HCT116 (cell line): ENCODE data around the gene ALG2. TPM values are rescaled to one million over a fixed set of nuclear protein-coding genes. Genes with fewer than 3 reads are reported as not detected.

Experiments
- ATAC-seq: fragments of 200-7000 bp; cut with Tn5 transposase; 2 replicates; pipeline ENCODE4 v1.9.1; 2020; ENCODE audit warnings: mild to moderate bottlenecking, moderate library complexity
- BruUV-seq: library from RNA; stranded (reverse); fragments of 400-500 nt; replicated peaks from 2 replicates; lab custom pipeline; 2021; lab: Mats Ljungman, UMichigan
- CTCF ChIA-PET: fragments of 300-600 bp; sonication (Branson Sonifier 250); formaldehyde crosslinking; loops from one replicate; lab custom pipeline; 2021; ENCODE audit warnings: antibody characterized with exemption; lab: Charles Lee
- POLR2A ChIA-PET: fragments of 300-600, 350-600 bp; sonication (Branson Sonifier 250); formaldehyde crosslinking; loops from one replicate; lab custom pipeline; 2021; ENCODE audit warnings: antibody characterized with exemption; lab: Charles Lee
- RAD21 ChIA-PET, 2 experiments: fragments of 300-600 bp; sonication (Branson Sonifier 250); formaldehyde crosslinking; loops; one replicate each; lab custom pipeline; 2023; ENCODE audit warnings: low total read pairs in 2 of 2; ENCODE audit not compliant: uncharacterized antibody in 2 of 2, unreplicated experiment in 2 of 2, low non-redundant PET in 1 of 2; lab: Charles Lee
- DNase-seq: peaks from one replicate; pipeline ENCODE4 v3.0.0-alpha.2; 2010; ENCODE audit warnings: low read depth, low spot score
- H2AFZ ChIP-seq: fragments of 200-600 bp; shearing (Covaris generic), sonication (generic); 2 replicates; pipeline ENCODE4 v1.6.1; 2017; ENCODE audit warnings: low read depth, mixed run types, mixed read lengths, antibody characterized with exemption, low read length; ENCODE audit not compliant: poor library complexity, severe bottlenecking
- H3K27ac ChIP-seq: 2 replicates; pipeline ENCODE4 v1.5.1; 2012; ENCODE audit warnings: low read depth, low read length
- H3K27me3 ChIP-seq: fragments of 200-600 bp; sonication (generic); 2 replicates; pipeline ENCODE4 v1.6.1; 2016; ENCODE audit warnings: mixed run types, low read length, mixed read lengths; ENCODE audit not compliant: insufficient read depth
- H3K36me3 ChIP-seq, 2 experiments: fragments of 200-500 bp in 1 of 2; fragments of 200-600 bp in 1 of 2; sonication (Bioruptor generic) in 1 of 2; sonication (generic) in 1 of 2; 2 replicates each; pipeline versions ENCODE4 v1.5.1 to v1.6.1; 2014 to 2016; ENCODE audit warnings: low read length in 2 of 2, inconsistent platforms in 1 of 2, mixed read lengths in 1 of 2, mixed run types in 1 of 2; ENCODE audit not compliant: insufficient read depth in 2 of 2, control insufficient read depth in 1 of 2
- H3K4me1 ChIP-seq, 2 experiments: fragments of 200-600 bp in 1 of 2; sonication (generic) in 1 of 2; 2 replicates each; pipeline versions ENCODE4 v1.5.1 to v1.6.1; 2012 to 2017; ENCODE audit warnings: low read length in 2 of 2, inconsistent platforms in 1 of 2, mild to moderate bottlenecking in 1 of 2, mixed read lengths in 1 of 2, mixed run types in 1 of 2, moderate library complexity in 1 of 2; ENCODE audit not compliant: insufficient read depth in 2 of 2, control insufficient read depth in 1 of 2
- H3K4me2 ChIP-seq: fragments of 200-600 bp; sonication (generic); 2 replicates; pipeline ENCODE4 v1.6.1; 2017; ENCODE audit warnings: mixed run types, low read length, mixed read lengths
- H3K4me3 ChIP-seq, 2 experiments: fragments of 200-600 bp in 1 of 2; sonication (generic) in 1 of 2; replicated peaks in 1 of 2; 2 replicates each; pipeline ENCODE4 v1.5.1; 2011 to 2016; ENCODE audit warnings: low read length in 2 of 2, control low read depth in 1 of 2, low read depth in 1 of 2, mild to moderate bottlenecking in 1 of 2, mixed read lengths in 1 of 2, mixed run types in 1 of 2
- H3K79me2 ChIP-seq: fragments of 200-600 bp; sonication (generic); 2 replicates; pipeline ENCODE4 v1.6.1; 2017; ENCODE audit warnings: mild to moderate bottlenecking, mixed run types, low read length, moderate library complexity, mixed read lengths; ENCODE audit not compliant: insufficient read depth
- H3K9ac ChIP-seq: fragments of 200-600 bp; sonication (generic); 2 replicates; pipeline ENCODE4 v1.6.1; 2016; ENCODE audit warnings: low read length, mixed read lengths
- H3K9me2 ChIP-seq: fragments of 200-600 bp; sonication (generic), shearing (Covaris generic); 2 replicates; pipeline ENCODE4 v1.6.1; 2017; ENCODE audit warnings: mixed run types, mild to moderate bottlenecking, moderate library complexity; ENCODE audit not compliant: insufficient read depth
- H3K9me3 ChIP-seq, 2 experiments: fragments of 200-500 bp in 1 of 2; fragments of 200-600 bp in 1 of 2; sonication (Bioruptor generic) in 1 of 2; sonication (generic) in 1 of 2; 2 replicates each; pipeline ENCODE4 v1.6.1; 2014 to 2017; ENCODE audit warnings: low read length in 2 of 2, mixed read lengths in 2 of 2, inconsistent platforms in 1 of 2, low read depth in 1 of 2, mild to moderate bottlenecking in 1 of 2, mixed run types in 1 of 2, moderate library complexity in 1 of 2; ENCODE audit not compliant: control insufficient read depth in 1 of 2, insufficient read depth in 1 of 2
- H4K20me1 ChIP-seq: fragments of 200-600 bp; sonication (generic), shearing (Covaris generic); 2 replicates; pipeline ENCODE4 v1.6.1; 2017; ENCODE audit warnings: mixed run types, mild to moderate bottlenecking, moderate library complexity; ENCODE audit not compliant: insufficient read depth
- ATF3 ChIP-seq: IDR thresholded peaks from 2 replicates; pipeline ENCODE4 v1.6.1; 2012
- CBX3 ChIP-seq: IDR thresholded peaks from 2 replicates; pipeline ENCODE4 v1.6.1; 2012; ENCODE audit warnings: low read depth
- CEBPB ChIP-seq: IDR thresholded peaks from 2 replicates; pipeline ENCODE4 v1.6.1; 2012; ENCODE audit warnings: low read depth
- CTCF ChIP-seq, 3 experiments: fragments of 200-600 bp in 1 of 3; sonication (generic) in 1 of 3; IDR thresholded peaks in 2 of 3; conservative IDR thresholded peaks in 1 of 3; 2 replicates each; pipeline ENCODE4 v1.5.1; 2012 to 2017; ENCODE audit warnings: low read depth in 2 of 3, low read length in 2 of 3, antibody characterized with exemption in 1 of 3, borderline replicate concordance in 1 of 3, control low read depth in 1 of 3, mild to moderate bottlenecking in 1 of 3, mixed read lengths in 1 of 3, mixed run types in 1 of 3, moderate library complexity in 1 of 3; ENCODE audit not compliant: insufficient read depth in 1 of 3
- EZH2phosphoT487 ChIP-seq: fragments of 200-600 bp; IDR thresholded peaks from 2 replicates; pipeline ENCODE4 v1.6.1; 2018; ENCODE audit warnings: antibody characterized with exemption, borderline replicate concordance
- FOSL1 ChIP-seq: IDR thresholded peaks from 2 replicates; pipeline ENCODE4 v1.6.1; 2012; ENCODE audit warnings: low read depth
- JUND ChIP-seq: IDR thresholded peaks from 2 replicates; pipeline ENCODE4 v1.6.1; 2012
- MAX ChIP-seq: IDR thresholded peaks from 2 replicates; pipeline ENCODE4 v1.6.1; 2012
- POLR2AphosphoS5 ChIP-seq: IDR thresholded peaks from 2 replicates; pipeline ENCODE4 v1.6.1; 2011; ENCODE audit warnings: mild to moderate bottlenecking, low read depth, low read length, moderate library complexity
- REST ChIP-seq: IDR thresholded peaks from 2 replicates; pipeline ENCODE4 v1.6.1; 2012; ENCODE audit warnings: low read depth
- SP1 ChIP-seq: IDR thresholded peaks from 2 replicates; pipeline ENCODE4 v1.6.1; 2012; ENCODE audit warnings: low read depth
- SRF ChIP-seq: IDR thresholded peaks from 2 replicates; pipeline ENCODE4 v1.6.1; 2012; ENCODE audit warnings: low read depth
- YY1 ChIP-seq: IDR thresholded peaks from 2 replicates; pipeline ENCODE4 v1.6.1; 2011; ENCODE audit warnings: low read length, low read depth, moderate library complexity, mild to moderate bottlenecking; ENCODE audit not compliant: insufficient replicate concordance; ENCODE audit errors: extremely low read depth
- ZBTB33 ChIP-seq: IDR thresholded peaks from 2 replicates; pipeline ENCODE4 v1.6.1; 2011; ENCODE audit warnings: mild to moderate bottlenecking, low read length, moderate library complexity; ENCODE audit not compliant: insufficient replicate concordance; ENCODE audit errors: extremely low read depth
- ZFX ChIP-seq: fragments of 450-650 bp; IDR thresholded peaks from 2 replicates; pipeline ENCODE4 v1.6.1; 2017
- ZNF274 ChIP-seq: fragments of 200-500 bp; sonication (Bioruptor generic); IDR thresholded peaks from 2 replicates; pipeline ENCODE4 v1.6.1; 2014; ENCODE audit warnings: mild to moderate bottlenecking, low read depth, low read length, inconsistent platforms
- intact Hi-C: fragments of 100-400 bp; cut with micrococcal nuclease; formaldehyde crosslinking; loops from 2 replicates; pipeline ENCODE4 v1.10.0; 2022
- total RNA-seq: library from RNA; stranded (reverse); gene quantifications from one replicate; pipeline ENCODE4 v1.2.1, GENCODE V29; 2021; ENCODE audit not compliant: unreplicated experiment

The ALG2 gene
- total RNA-seq, 1 experiment from 2014 or later: 27.9 TPM

- Histone ChIP-seq H3K27ac (no peak overlapping the region), H3K9me3 (no peaks in the 10 kb centered on the region), H3K4me3 (no peak overlapping the region), H2AFZ (no peak overlapping the region), H3K4me2 (no peak overlapping the region), H3K27me3 (peaks cover 3% of the 10 kb centered on the region; the same call in 1 of the 2 replicates), H3K79me2 (no peaks in the 10 kb centered on the region), H3K4me1 (no peaks in the 10 kb centered on the region), H3K9me2 (no peaks in the 10 kb centered on the region), H3K36me3 (no peaks in the 10 kb centered on the region), H3K9ac (no peak overlapping the region), H4K20me1 (no peaks in the 10 kb centered on the region)
- POLR2A ChIA-PET: no interaction called here
- TF ChIP-seq CTCF (IDR thresholded peaks at IDR 0.05 in 2 of 3, conservative IDR thresholded peaks at IDR 0.05 in 1 of 3; ENCODE audit: borderline replicate concordance in 1 of 3, insufficient read depth in 1 of 3, low read depth in 2 of 3, low read length in 2 of 3) (no peak), ATF3 (no peak), POLR2AphosphoS5 (no peak), ZNF274 (no peak), SRF (no peak), ZFX (no peak), CEBPB (no peak), REST (no peak), EZH2phosphoT487 (no peak), FOSL1 (no peak), YY1 (no peak), CBX3 (no peak), MAX (no peak), JUND (no peak), SP1 (no peak), ZBTB33 (no peak)
- RAD21 ChIA-PET: no interaction called here
- no TSS peak for BruUV-seq
- ATAC-seq (no peak), DNase-seq (no peak)
- intact Hi-C loops: no loop called here
- CTCF ChIA-PET: no interaction called here
Observed at GRCh38 chr9:99201603-99202002, 20.1 kb downstream of the ALG2 start.
